Fibroblast of the aortic adventitia (primary cell): ENCODE measurements around the gene CTTNBP2NL. TPM values are rescaled to one million over a fixed set of nuclear protein-coding genes. Genes with fewer than 3 reads are reported as not detected.

Source experiments
- DNase-seq: peaks from one replicate; pipeline ENCODE4 v3.0.0-alpha.2; 2010; ENCODE audit warnings: low read depth
- H3K4me3 ChIP-seq: 2 replicates; pipeline ENCODE4 v1.5.1; 2011; ENCODE audit warnings: low read depth, mild to moderate bottlenecking, control low read depth, low read length, moderate library complexity
- total RNA-seq: library from RNA; depleted of rRNA; stranded (reverse); fragments of >200 nt; gene quantifications from 2 replicates; pipeline ENCODE4 v1.2.3, GENCODE V29; 2012; ENCODE audit warnings: low replicate concordance
- TF ChIP-seq, protein P1 (sequence below): IDR thresholded peaks from 2 replicates; pipeline ENCODE4 v1.5.1; 2011; ENCODE audit warnings: mild to moderate bottlenecking, low read length, control low read depth, inconsistent platforms; ENCODE audit not compliant: insufficient read depth

CTTNBP2NL gene
- total RNA-seq, 1 donor = 27.0 TPM

DNA sequence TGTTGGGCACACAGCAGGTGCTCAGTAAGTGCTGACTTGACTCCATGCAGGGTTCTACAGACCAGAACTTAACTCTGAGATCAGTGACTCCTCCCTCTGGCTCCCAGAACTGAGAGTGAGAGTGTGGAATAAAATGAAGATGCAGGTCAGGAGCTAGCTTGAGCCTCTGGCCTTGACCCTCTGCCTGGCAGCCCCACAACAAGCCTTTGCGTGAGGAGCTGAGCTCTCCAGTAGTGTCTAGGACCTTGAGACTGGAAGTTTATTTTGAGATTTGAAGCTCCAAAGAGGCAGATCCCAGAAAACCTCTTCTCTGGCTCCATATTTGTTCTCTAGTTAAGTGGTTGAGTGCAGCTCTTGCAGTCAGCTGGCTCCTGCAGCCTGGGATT lies 109.4 kb downstream of the CTTNBP2NL start:
- no peak for DNase-seq
- TF ChIP-seq, protein P1, sequence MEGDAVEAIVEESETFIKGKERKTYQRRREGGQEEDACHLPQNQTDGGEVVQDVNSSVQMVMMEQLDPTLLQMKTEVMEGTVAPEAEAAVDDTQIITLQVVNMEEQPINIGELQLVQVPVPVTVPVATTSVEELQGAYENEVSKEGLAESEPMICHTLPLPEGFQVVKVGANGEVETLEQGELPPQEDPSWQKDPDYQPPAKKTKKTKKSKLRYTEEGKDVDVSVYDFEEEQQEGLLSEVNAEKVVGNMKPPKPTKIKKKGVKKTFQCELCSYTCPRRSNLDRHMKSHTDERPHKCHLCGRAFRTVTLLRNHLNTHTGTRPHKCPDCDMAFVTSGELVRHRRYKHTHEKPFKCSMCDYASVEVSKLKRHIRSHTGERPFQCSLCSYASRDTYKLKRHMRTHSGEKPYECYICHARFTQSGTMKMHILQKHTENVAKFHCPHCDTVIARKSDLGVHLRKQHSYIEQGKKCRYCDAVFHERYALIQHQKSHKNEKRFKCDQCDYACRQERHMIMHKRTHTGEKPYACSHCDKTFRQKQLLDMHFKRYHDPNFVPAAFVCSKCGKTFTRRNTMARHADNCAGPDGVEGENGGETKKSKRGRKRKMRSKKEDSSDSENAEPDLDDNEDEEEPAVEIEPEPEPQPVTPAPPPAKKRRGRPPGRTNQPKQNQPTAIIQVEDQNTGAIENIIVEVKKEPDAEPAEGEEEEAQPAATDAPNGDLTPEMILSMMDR = no peak

DNA sequence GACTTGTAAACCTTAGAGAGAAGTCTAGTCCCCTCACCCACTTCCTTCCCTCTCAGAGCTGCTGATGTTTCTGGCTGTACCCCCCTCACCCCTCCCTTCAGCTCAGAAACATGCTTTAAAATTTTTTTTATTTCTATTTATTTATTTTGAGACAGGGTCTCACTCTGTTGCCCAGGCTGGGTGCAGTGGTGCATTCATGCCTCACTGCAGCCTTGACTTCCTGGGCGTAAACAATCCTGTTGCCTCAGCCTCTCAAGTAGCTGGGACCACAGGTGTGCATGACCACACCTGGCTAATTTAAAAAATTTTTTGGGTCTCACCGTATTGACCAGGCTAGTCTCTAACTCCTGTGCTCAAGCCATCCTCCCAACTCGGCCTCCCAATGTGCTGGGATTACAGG lies 109.9 kb downstream of the CTTNBP2NL start:
- TF ChIP-seq, protein P1 = no peak
- H3K4me3 ChIP-seq = no peak overlapping the region
- DNase-seq = no peak

More for the DNA sequence above, 109.4 kb downstream of the CTTNBP2NL start:
- H3K4me3 ChIP-seq = no peak overlapping the region

DNA sequence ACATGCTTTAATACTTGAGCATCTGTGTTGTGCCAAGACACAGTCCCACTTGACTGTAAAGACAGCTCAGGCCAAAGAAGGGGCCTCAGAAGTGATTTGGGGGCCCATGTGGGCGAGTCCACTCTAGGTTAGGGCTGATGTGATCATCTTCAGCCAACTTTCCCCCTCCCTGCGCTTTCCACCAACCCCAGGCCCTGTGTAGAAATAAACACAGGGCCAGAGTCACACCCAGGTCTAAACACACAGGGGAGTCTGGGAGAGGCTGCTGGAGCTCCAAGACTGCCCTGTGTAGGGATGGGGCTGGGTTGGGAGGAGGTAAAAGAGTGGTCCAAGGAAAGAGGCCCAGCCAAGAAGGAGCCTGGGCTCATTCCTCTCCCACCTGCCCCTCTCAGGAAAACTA lies 110.3 kb downstream of the CTTNBP2NL start:
- no peak for DNase-seq
- no peak overlapping the region for H3K4me3 ChIP-seq
- TF ChIP-seq, protein P1 = no peak

DNA sequence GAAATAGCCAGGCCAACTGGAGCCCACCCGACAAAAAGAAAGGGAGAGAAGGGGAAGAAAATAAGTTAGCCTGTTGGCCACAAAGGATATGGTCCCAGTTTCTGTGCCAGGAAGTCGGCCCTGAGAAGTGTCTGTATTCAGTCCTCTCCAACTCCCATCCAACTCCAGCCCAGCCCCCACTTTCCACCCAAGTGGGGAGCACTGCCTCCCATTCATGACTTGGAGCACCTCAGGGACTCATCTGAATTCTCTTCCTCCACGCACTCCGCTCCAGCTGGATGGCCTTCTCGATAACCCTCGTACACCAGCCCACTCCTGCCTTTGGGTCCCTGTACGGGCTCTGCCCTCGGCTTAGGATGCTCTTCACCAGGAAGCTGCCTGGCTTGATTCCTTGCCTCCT lies 110.7 kb downstream of the CTTNBP2NL start:
- no peak for DNase-seq
- TF ChIP-seq, protein P1 = no peak
- H3K4me3 ChIP-seq = no peak overlapping the region

GRCh38 chr1:112507336-112507735 lies 111.3 kb downstream of the CTTNBP2NL start:
- no peak for DNase-seq
- H3K4me3 ChIP-seq = no peak overlapping the region
- TF ChIP-seq, protein P1 = no peak

GRCh38 chr1:112507921-112508277 lies 111.9 kb downstream of the CTTNBP2NL start:
- TF ChIP-seq, protein P1 = no peak
- peak overlapping the region; percentile 65 for H3K4me3 ChIP-seq
- DNase-seq = no peak

DNA sequence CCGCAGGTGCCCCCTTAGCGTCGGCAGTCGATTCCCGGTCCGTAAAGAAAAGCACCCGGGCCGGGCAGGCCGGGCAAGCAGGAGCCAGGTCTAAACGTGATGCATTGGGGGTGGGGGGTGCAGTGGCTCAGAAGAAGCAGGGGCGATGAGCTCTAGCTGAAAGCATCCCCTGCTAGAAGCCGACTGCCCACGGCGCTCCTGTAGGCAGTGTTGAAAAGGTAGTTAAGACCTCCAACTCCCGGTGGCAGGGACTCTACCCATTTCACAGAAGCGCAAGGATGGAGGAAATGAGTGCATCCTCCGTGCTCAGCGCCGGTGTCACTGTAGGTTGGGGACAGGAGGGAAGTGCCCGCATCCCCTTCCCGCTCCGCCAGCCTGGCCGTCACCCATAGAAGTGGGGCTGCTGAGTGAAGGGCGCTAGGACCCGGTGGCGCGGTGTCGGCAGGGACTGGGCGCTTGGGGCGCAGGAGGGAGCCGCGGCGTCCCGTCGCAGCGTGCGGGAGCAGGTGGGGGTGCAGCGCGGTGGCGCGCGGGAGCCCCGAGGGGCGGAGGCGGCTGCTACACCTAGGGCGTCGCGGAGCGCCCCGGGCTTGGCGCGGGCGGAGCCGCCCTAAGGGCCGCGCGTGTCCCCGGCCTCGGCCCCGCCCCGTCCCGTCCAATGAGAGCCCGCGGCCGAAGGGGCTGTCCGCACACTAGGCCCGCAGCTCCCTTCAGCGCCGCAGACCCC lies 112.4 kb downstream of the CTTNBP2NL start, which contains the start of gene WNT2B:
Gene WNT2B (plus strand): TSS at position 688 of the 727 bp plus-strand sequence. CDS start 298 bp downstream, outside the sequence.
- TF ChIP-seq, protein P1 = peak; percentile 2
- H3K4me3 ChIP-seq = peak within 1 kb of the TSS; percentile 65
- DNase-seq = no peak
